Measurements from ENCODE around the gene PSMB5.

DNA sequence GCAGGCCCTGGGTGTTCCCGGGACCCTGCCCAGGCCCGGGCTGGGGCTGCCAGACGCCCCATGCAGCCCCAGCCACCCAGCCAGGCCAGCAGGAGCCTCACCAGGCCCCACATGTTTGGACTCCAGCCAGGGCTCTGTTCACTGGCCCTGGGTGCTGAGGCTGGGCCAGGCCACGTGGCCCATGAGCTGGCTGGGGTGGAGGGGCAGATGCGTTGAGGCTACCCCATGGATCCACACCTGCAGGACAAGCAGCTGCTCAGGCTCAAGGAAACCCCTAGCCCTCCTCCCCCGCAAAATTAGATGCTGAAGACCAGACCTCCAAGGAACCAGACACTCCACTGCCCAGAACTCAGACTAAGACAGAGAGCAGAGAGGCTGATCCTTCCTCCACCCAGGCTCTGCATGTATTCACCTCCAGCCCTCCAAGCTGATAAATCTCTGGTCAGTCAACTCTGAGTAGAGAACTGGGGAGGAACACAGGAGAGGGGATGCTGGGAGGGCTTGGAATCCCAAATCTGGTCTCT, 21.0 kb upstream of the PSMB5 start:
- TF ChIP-seq, protein P1, sequence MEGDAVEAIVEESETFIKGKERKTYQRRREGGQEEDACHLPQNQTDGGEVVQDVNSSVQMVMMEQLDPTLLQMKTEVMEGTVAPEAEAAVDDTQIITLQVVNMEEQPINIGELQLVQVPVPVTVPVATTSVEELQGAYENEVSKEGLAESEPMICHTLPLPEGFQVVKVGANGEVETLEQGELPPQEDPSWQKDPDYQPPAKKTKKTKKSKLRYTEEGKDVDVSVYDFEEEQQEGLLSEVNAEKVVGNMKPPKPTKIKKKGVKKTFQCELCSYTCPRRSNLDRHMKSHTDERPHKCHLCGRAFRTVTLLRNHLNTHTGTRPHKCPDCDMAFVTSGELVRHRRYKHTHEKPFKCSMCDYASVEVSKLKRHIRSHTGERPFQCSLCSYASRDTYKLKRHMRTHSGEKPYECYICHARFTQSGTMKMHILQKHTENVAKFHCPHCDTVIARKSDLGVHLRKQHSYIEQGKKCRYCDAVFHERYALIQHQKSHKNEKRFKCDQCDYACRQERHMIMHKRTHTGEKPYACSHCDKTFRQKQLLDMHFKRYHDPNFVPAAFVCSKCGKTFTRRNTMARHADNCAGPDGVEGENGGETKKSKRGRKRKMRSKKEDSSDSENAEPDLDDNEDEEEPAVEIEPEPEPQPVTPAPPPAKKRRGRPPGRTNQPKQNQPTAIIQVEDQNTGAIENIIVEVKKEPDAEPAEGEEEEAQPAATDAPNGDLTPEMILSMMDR (IDR thresholded peaks at IDR 0.05 in 4 of 5, conservative IDR thresholded peaks at IDR 0.05 in 1 of 5) = no peak
- TF ChIP-seq POLR2A (IDR thresholded peaks at IDR 0.05) = no peak

All from gastrocnemius medialis (tissue), 4 donors.